Stimulated activated CD4-positive, alpha-beta T cell treated with anti-CD3 and anti-CD28 coated beads, TNF-alpha, amount 100 ng/mL, for 48 hours (primary cell): ENCODE results near the gene SPRYD3.
A peak's percentile ranks its signal among the peaks of the same experiment; 100 is the strongest.
"Not testable (repeated sequence)": the region's sequence is repeated elsewhere in the genome, so short reads cannot be mapped to it uniquely, and the experiment has no call there.

Experiments
- DNase-seq, 3 donors: peaks; one replicate each; pipeline ENCODE4 v3.0.0-alpha.2; 2020; ENCODE audit warnings: low read depth in 3 of 3

The SPRYD3 gene

DNA sequence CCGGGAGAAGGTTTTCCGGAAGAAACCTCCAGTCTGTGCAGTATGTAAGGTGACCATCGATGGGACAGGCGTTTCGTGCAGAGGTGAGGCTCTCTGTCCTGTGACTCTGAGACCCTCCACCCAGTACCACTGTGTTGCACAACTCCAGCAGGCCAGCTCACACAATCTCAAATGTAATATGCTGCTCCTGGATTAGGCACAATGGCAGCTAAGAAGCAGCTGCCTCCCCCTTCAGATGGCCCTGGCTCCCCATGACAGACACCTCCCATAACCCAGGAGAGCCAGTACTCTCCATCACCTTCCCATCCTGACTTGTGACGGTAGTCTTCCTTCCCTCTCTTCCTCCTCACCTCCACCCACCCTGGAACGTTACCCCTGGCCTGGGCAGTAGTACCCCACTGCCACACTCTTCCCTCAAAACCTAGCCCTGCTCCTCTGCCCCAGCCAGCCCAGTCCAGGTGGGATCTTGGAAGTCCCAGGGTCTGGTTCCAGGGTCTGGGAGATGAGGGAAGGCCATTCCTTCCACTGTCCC, 27.2 kb downstream of the SPRYD3 start:
- DNase-seq, result no peak

- no peak for DNase-seq
Measured at GRCh38 chr12:53051058-53051880, 27.9 kb downstream of the SPRYD3 start.

DNA sequence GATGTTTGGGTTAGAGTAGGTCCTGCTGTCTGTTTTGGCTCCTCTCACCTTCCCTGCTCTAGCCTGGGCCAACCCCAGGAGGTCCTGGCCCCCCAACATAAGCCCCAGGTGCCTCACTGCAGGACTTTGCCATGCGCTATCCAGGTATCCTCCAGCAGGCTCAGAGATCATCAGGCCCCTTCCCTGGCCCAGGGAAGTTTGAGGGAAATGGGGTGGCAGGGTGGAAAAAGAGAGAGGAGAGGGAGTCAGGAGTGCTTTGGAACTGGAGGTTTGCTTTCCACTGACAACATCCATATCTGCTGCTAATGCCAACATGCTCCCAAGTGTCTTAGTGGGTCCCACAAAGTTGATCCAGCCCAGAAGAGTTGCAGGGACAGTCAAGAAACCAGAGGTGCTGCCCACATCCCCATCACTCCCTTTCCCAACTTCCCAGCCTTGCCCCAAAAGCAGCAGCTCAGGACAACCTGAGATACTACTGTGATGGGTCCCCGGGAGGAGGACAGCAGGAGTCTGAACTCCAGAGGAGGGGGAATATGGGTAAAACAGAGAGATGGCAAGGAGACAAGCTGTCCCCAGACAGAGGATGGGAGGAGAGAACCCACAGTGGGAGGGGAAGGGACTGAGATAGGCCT, 28.6 kb downstream of the SPRYD3 start:
- no peak for DNase-seq

DNA sequence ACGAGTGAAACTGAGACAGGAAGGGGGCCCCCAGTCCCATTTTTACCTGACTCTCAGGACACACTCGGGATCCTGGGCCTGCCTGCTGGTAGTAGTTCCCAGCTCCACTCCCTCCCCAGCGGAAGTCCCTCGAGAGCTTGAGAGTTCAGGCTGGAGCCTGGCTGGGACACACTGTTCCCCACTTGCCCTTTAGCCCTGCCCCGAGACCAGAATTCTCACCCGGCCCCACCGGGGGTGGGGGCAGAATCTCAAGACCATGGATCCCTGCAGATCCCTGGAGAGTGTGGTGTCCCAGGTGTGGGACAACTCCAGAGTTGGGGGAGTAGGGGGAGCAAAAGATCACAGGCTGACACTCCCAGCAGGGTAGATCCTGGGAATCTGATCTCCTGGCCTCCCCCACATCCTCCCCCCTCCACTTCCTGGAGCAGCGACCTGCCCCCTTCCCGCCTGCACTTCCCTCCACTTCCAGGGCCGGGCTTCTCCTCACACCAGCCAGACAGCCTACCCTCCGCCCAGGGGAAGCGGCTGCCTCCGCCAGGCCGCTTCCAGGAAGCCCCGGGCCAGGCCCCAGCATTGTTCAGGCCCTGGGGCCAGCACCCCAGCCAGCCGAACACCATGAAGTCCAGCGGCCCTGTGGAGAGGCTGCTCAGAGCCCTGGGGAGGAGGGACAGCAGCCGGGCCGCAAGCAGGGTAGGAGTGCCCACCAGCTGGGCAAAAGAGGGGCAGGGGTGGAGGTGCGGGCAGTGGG, 29.4 kb downstream of the SPRYD3 start, which contains the start of gene TNS2:
TNS2 (plus strand) TSS at position 495 of the 748 bp plus-strand sequence; CDS start at position 616, 121 bp downstream.
- no peak for DNase-seq

DNA sequence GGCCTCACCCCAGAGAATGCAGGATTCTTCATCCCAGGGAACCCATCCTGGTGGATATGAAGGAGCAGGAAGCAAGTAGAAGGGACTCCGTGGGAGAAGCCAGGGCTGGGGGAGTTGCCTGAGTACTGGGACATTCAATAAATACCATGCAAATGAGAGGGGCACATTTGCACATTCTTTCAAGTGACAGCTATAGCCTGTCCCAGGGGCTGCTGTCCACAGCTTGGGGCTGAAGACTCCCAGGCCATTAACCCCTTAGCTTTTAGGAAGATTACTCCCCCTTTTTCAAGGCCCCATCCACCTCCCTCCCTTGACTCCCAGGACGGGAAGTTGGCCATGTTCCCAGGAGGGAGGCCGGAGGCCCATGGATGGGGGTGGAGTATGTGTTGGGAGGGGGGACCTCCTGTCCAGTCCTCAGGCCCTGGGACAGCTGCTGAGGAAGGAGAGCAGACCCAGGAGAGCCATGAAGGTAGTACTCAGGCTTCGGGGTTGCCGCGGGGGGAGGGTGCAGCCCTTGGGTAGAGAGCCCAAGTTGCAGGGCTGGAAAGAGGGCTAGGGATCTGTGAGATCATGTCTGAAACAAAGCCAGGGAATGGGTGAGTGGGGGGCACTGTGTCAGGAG, 30.3 kb downstream of the SPRYD3 start:
- DNase-seq, result no peak

- DNase-seq, result no peak
Measured at GRCh38 chr12:53048033-53048779, 31.0 kb downstream of the SPRYD3 start.

GRCh38 chr12:53047221-53048032, 31.8 kb downstream of the SPRYD3 start:
- DNase-seq, result peak; percentile 21 to 54 (median 36)

DNA sequence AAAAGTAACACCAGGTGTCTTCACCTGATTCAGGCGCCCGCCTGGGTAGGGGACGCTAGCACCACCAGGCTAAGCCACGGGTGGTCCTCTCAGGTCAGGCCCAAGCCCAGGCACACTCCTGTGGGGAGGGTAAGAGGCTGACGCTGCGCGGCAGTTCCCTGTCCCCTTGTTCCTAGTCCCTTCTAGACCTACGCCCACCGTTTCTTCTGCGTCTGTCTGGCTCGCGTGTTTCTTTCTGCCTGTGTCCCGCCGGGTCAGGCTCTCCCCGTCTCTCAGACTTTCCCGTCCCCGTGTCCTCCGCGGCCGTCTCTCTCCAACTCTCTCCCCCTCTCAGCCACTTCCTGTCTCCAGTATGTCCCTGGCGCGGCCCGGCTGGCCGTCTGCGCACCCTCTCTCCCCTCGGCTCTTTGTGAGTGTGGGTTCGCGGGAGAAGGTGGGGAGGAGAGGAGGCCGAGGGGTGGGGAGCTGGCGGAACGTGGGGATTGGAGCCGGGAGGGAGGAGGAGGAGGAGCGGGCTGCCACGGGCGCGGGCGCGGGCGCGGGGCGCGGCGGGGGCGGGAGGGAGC, 32.5 kb downstream of the SPRYD3 start:
- peak; percentile 12 to 43 (median 33) for DNase-seq

GRCh38 chr12:53045696-53046045, 33.5 kb downstream of the SPRYD3 start:
- DNase-seq, result no peak

GRCh38 chr12:53044896-53045695, 34.1 kb downstream of the SPRYD3 start:
- no peak for DNase-seq

DNA sequence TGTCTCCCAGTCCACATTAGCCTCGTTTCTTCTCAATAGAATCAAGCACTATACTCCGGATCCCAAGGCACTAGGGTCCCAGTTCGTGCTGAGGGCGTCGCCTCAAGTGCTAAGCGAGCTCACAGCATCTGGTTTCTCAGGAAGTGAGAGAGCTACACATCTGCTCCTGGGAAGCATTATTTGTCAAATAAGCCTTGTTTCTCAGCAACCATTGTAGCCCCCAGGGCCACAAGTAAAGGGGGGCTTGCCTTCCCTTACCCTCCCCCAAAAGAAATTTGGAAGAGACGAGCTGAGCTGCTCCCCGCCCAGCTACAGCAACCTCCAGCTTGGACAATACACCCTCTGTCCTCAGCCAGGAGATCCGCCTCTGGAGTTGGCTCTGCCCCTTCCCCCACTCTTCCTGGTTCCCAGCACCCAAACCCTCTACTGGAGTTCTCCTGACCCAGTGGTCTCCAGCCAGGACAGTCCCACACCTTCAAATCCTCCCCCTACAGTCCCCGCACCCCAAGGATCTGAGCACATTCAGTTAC, 35.1 kb downstream of the SPRYD3 start:
- no peak for DNase-seq

DNA sequence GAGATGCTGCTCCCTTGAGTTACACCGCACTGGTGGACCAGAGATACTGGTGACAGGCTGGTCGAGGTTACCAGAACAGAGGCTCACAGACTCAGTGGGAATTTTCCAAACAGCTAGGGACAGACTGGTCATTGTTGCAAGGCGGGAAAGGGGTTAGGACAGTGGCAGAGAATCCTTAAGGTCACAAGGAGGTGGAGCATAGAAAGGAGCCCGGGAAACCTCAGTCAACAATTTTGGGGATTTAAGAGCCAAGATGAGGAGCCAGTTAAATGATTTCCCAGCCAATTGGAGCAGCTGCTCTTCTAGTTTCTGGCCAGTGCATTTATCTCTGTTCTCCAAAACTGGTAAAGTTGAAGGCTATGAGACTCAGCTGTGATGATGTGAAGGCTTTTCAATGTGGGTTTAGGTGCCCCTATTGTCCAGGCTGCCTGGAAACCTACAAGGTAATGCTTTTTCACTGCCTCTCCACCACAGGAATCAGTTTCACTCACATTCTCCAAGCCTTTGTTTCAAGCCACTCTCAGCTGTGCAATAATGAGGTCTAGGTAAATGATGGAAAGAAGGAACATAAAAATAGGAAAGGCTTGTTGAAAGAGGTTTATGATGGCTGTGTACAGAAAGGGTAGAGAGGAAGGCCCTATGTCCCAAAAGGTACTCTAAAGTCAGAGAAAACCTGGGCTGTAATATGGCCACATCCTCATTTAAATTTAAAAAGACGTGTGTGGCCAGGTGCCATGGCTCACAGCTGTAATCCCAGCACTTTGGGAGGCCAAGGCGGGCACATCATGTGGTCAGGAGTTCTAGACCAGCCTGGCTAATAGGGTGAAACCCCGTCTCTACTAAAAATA, 36.4 kb downstream of the SPRYD3 start:
- DNase-seq, result no peak

- DNase-seq, result no peak
Measured at GRCh38 chr12:53039851-53040250, 39.3 kb downstream of the SPRYD3 start.

DNA sequence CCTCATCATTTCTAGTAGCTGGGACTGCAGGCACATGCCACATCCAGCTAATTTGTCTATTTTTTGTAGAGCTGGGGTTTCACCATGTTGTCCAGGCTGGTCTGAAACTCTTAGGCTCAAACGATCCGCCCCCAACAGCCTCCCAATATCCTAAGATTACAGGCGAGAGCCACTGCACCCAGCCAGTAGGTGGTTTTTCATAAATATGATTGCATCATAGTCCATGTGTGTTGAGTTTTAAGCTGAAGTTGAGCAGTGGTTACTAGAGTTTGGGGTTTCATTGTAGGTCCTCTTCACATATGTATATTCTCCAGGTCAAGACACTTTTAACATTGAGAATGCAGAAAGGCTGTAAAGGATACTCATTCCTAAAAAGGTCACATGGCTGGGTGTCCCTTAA, 42.4 kb downstream of the SPRYD3 start:
- no peak for DNase-seq

- DNase-seq, result no peak
Measured at GRCh38 chr12:53034459-53034858, 44.7 kb downstream of the SPRYD3 start.

GRCh38 chr12:53033832-53034231, 45.4 kb downstream of the SPRYD3 start:
- DNase-seq, result not testable (repeated sequence)

DNA sequence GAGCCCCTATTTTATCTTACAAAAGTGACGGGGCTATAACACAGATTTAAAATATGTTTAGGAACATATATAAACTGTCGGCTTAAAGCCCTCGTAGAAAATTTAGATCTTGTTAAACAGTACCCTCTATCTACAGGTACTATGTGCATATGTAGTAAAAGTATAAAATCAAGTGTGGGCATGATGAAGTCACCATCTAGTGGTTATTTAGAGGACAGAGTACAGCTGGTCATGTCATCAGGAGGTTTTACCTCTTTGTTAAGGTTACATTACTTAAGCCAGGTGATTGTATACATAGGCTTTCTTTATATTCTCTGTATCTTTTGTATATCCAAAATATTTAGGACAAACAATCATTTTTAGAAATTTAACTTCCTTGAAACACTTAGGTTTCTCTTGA, 47.6 kb downstream of the SPRYD3 start:
- DNase-seq, result no peak

DNA sequence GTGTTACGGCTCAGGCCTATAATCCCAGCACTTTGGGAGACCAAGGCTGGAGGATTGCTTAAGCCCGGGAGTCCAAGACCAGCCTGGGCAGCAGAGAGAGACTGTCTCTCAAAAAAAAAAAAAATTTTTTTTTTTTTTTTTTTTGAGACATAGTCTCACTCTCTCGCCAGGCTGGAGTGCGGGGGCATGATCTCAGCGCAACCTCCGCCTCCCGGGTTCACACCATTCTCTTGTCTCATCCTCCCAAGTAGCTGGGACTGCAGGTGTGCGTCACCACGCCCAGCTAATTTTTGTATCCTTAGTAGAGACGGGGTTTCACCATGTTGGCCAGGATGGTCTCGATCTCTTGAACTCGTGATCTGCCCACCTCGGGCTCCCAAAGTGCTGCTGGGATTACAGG, 52.2 kb downstream of the SPRYD3 start:
- not testable (repeated sequence) for DNase-seq
